GM21360 (cell line): ENCODE measurements around the gene LDLRAD3.
"Not testable (repeated sequence)": the region's sequence is repeated elsewhere in the genome, so short reads cannot be mapped to it uniquely, and the experiment has no call there.

ENCODE experiments used
- ATAC-seq: cut with Tn5 transposase; IDR thresholded peaks from one replicate; pipeline ENCODE4 v1.9.1; 2021; ENCODE audit warnings: mild to moderate bottlenecking, moderate library complexity; ENCODE audit not compliant: unreplicated experiment

LDLRAD3 gene

GRCh38 chr11:35986947-35987346 lies 43.1 kb downstream of the LDLRAD3 start:
- no peak for ATAC-seq

GRCh38 chr11:35990170-35990569 lies 46.3 kb downstream of the LDLRAD3 start:
- no peak for ATAC-seq

- ATAC-seq, result no peak
Measured at GRCh38 chr11:35990816-35991215, 47.0 kb downstream of the LDLRAD3 start.

- ATAC-seq, result no peak
Measured at GRCh38 chr11:35992548-35992947, 48.7 kb downstream of the LDLRAD3 start.

- no peak for ATAC-seq
Measured at GRCh38 chr11:35994421-35994820, 50.6 kb downstream of the LDLRAD3 start.

GRCh38 chr11:35995681-35996271 lies 51.9 kb downstream of the LDLRAD3 start:
- ATAC-seq, result no peak

GRCh38 chr11:35997902-35998520 lies 54.1 kb downstream of the LDLRAD3 start:
- ATAC-seq, result no peak

GRCh38 chr11:35998634-35999033 lies 54.8 kb downstream of the LDLRAD3 start:
- no peak for ATAC-seq

GRCh38 chr11:36000616-36001190 lies 56.8 kb downstream of the LDLRAD3 start:
- no peak for ATAC-seq

GRCh38 chr11:36002196-36002595 lies 58.3 kb downstream of the LDLRAD3 start:
- no peak for ATAC-seq

- ATAC-seq, result no peak
Measured at GRCh38 chr11:36002796-36003195, 58.9 kb downstream of the LDLRAD3 start.

- no peak for ATAC-seq
Measured at GRCh38 chr11:36006556-36006955, 62.7 kb downstream of the LDLRAD3 start.

- no peak for ATAC-seq
Measured at GRCh38 chr11:36007127-36007655, 63.3 kb downstream of the LDLRAD3 start.

- ATAC-seq, result no peak
Measured at GRCh38 chr11:36008584-36008983, 64.7 kb downstream of the LDLRAD3 start.

GRCh38 chr11:36009473-36009872 lies 65.6 kb downstream of the LDLRAD3 start:
- ATAC-seq, result no peak

GRCh38 chr11:36010010-36010740 lies 66.3 kb downstream of the LDLRAD3 start:
- no peak for ATAC-seq

- no peak for ATAC-seq
Measured at GRCh38 chr11:36011574-36011973, 67.7 kb downstream of the LDLRAD3 start.

GRCh38 chr11:36012455-36012854 lies 68.6 kb downstream of the LDLRAD3 start:
- ATAC-seq, result no peak

GRCh38 chr11:36012979-36013378 lies 69.1 kb downstream of the LDLRAD3 start:
- ATAC-seq, result no peak

GRCh38 chr11:36013446-36013845 lies 69.6 kb downstream of the LDLRAD3 start:
- not testable (repeated sequence) for ATAC-seq
